Omental fat pad (tissue), 4 donors: ENCODE measurements around the gene GPR82. TPM values are rescaled to one million over a fixed set of nuclear protein-coding genes. Genes with fewer than 3 reads are reported as not detected.

ENCODE experiments used
- ATAC-seq: fragments of 150-250 bp; one replicate; pipeline ENCODE4 v1.9.1; 2016; ENCODE audit warnings: mild to moderate bottlenecking, moderate library complexity; ENCODE audit not compliant: low FRiP score
- DNase-seq: peaks from one replicate; pipeline ENCODE4 v3.0.0-alpha.2; 2019; ENCODE audit warnings: low spot score
- small RNA-seq: library from RNA; depleted of rRNA; stranded (forward); fragments of <200 nt; gene quantifications from one replicate; pipeline ENCODE3, GENCODE V24; 2016
- total RNA-seq, 4 donors: library from RNA; depleted of rRNA; stranded (reverse); fragments of >200 nt; gene quantifications; one replicate each; pipeline ENCODE4 v1.1.0, GENCODE V29; 2016
- TF ChIP-seq, protein P1 (sequence below), 3 donors: fragments of 450-650 bp; IDR thresholded peaks; one replicate each; pipeline ENCODE4 v1.5.1; 2016 to 2017; ENCODE audit warnings: antibody characterized with exemption in 3 of 3, mild to moderate bottlenecking in 3 of 3, moderate library complexity in 2 of 3

The GPR82 gene
- total RNA-seq, 4 donors from 2014 or later, result 0.09 to 3.5 (median 0.28) TPM

DNA sequence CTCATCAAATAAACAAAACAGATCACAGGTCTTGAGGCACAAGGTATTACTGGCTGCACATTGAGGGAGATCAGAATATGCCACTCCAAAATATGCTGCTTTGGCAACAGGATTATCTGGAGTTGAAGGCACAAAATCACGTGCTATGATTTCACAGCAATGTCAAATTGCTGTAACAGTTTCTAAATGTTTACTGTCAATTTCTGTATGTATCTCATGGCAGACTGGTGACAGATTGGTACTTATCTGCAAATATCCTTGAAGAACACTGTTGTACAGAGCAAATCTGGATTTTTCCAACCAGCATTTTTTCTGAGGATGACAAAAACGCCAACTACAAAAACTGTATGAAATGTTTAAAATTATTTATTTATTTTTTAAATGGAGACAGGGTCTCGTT, 26.7 kb downstream of the GPR82 start:
- TF ChIP-seq, protein P1, sequence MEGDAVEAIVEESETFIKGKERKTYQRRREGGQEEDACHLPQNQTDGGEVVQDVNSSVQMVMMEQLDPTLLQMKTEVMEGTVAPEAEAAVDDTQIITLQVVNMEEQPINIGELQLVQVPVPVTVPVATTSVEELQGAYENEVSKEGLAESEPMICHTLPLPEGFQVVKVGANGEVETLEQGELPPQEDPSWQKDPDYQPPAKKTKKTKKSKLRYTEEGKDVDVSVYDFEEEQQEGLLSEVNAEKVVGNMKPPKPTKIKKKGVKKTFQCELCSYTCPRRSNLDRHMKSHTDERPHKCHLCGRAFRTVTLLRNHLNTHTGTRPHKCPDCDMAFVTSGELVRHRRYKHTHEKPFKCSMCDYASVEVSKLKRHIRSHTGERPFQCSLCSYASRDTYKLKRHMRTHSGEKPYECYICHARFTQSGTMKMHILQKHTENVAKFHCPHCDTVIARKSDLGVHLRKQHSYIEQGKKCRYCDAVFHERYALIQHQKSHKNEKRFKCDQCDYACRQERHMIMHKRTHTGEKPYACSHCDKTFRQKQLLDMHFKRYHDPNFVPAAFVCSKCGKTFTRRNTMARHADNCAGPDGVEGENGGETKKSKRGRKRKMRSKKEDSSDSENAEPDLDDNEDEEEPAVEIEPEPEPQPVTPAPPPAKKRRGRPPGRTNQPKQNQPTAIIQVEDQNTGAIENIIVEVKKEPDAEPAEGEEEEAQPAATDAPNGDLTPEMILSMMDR (IDR thresholded peaks at IDR 0.05), result no peak
- no peak for DNase-seq
- ATAC-seq, result no peak

DNA sequence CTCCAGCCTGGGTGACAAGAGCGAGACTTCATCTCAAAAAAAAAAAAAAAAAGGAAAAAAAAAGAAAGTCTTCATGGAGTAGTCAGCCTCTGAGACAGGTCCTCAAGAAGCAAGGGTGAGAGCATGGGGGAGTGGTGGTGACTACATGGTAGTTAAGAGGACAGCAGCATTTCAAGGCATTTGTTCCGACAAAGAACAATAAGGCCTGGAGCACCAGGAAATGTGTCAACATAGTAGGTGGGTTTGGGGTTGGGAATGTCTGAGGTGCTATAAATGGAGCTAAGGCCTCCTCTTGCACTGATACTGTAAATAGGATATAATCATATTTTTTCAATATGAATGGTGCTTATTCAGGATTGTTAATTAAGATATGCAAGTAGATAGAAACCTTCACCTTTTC, 34.4 kb downstream of the GPR82 start:
- DNase-seq (no peak), ATAC-seq (no peak)
- TF ChIP-seq, protein P1 (IDR thresholded peaks at IDR 0.05), result no peak

DNA sequence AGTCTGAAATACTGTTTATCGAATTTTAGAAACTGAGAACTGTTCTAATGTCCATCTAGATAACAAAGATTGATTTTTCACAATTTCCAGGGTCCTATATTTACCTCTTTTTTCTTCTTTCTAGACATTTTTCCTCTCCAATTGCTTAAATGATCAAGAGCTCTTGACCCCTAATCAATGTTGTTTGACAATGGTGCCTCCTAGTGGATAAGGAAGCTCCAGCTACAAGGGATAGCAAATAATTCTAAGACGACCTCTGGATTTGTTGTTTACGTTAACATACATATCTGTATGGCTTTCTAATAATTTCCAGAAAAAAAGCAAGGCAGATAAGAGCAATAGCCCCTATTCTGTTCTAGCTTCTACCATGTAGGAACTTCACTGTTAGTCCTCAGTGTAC, 35.8 kb downstream of the GPR82 start:
- DNase-seq, result no peak
- TF ChIP-seq, protein P1 (IDR thresholded peaks at IDR 0.05), result no peak
- no peak for ATAC-seq

DNA sequence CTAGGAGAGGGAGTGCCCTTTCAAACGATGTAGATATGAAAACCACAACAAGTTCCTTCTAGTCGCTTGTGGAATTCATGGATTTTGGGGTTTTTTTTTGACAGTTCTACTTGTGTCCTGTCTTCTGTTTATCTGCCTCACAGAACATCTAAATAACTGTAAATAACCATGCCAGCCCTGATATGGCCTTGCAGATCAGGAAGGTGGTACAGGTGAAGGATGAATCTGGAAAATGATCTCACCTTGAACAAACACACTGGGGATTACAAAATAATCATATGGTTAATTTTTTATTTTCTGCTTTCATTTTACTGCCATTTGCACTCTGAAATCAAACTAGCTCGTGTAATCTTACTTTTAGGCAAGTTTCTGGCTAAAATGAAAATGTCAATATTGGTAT, 37.2 kb downstream of the GPR82 start:
- TF ChIP-seq, protein P1 (IDR thresholded peaks at IDR 0.05), result no peak
- DNase-seq (no peak), ATAC-seq (no peak)

DNA sequence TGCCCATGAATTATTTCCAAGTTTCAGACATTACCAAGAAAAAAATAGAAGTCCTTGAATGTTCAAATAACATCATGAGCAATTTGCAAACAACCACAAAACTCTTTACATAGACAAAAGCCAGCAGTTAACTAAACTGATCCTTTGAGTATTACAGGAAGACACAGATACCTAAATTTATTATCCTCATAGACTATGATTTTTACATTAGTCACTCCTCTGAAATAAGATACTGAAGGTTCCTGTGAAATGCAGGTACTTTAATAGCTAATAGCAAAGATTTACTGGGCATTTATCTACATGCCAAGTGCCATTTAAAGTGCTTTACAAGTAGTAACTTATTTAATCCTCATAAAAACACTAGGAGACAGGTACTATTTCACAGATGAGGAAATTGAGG, 37.7 kb downstream of the GPR82 start:
- no peak for ATAC-seq
- TF ChIP-seq, protein P1 (IDR thresholded peaks at IDR 0.05), result no peak
- DNase-seq, result no peak

DNA sequence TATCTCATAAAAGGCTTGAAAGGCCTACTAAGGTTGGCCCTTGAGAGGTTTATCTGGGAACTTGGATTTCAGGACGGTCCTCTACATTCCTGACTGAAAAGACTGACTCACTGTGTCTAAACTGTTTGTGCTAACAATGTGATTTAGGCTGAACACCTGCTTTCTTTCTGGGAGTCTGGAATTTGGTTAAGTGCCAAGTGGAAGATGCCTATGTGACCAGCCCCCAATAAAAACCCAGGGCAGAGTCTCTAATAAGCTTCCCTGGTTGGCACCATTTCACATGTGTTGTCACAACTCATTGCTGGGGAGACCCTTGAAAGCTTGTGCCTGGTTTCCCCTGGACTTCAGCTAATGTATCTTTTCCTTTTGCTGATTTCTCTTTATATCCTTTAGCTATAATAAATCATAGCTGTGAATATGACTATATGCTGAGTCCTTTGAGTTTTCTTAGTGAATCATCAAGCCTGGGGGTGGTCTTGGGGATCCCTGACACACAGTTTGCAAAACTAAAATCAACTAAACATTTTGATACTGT, 55.1 kb downstream of the GPR82 start:
- ATAC-seq, result no peak
- TF ChIP-seq, protein P1 (IDR thresholded peaks at IDR 0.05), result no peak
- DNase-seq, result no peak

Small RNA genes lying within 50 kb of the gene (small RNA-seq; reads per million reads assigned to genes)
- gene RN7SL144P, result not detected

Other genes starting within 250 kb of the GPR82 start
- gene GPR34, start 35.2 kb upstream of the GPR82 start, total RNA-seq, result 10 to 100 TPM; 21.6 to 54.5 (median 26.1) TPM
- 10 to 100 TPM; 26.8 to 42.4 (median 32.9) TPM for gene CASK, start 199.4 kb downstream of the GPR82 start, total RNA-seq